ENCODE measurements around the gene PDE6D. TPM values are rescaled to one million over a fixed set of nuclear protein-coding genes. Genes with fewer than 3 reads are reported as not detected.
A peak's percentile ranks its signal among the peaks of the same experiment; 100 is the strongest.
"Not testable (repeated sequence)": the region's sequence is repeated elsewhere in the genome, so short reads cannot be mapped to it uniquely, and the experiment has no call there.

The PDE6D gene
- total RNA-seq, 8 experiments from 2014 or later: 24.3 to 53.1 (median 34.8) TPM

DNA sequence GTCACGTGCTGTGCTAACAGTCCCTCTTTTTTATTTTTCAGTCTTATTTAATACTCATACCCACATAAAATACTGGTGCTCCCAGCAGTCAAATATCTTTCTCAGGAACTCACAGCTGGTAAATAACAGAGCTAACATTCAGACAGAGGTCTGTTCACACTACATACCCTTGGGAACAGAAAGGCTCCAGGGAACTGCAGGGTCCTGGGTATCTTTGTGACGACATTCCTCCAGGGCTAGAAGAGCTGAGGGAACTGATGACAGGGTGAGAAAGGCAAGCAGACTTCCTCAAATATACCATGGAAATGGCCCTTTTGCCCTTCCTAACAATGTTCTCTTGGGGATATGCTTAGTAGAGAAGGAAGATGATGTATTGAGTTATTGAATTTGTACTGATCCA, 19.3 kb downstream of the PDE6D start:
- H3K4me3 ChIP-seq: no peak overlapping the region
- in situ Hi-C loops (cut with MboI; ENCODE audit: low pct_unique_long_range_greater_than_20kb in 2 of 9, low sequenced_read_pairs in 9 of 9, unreplicated experiment in 9 of 9): no loop called here
- H3K27ac ChIP-seq: no peak overlapping the region
- ATAC-seq (replicated peaks in 6 of 8): peak in 1 of 8 experiments; percentile 25
- 67 to 100% (median 88%) methylated on average over 1 to 2 of the region's 2 CpGs; no CpG with 5 or more reads in 3 of the 10 experiments for WGBS, 10 experiments
- peaks cover 7 to 13% of the 10 kb centered on the region in 2 donors for H3K4me1 ChIP-seq (replicated peaks in 1 of 2)

DNA sequence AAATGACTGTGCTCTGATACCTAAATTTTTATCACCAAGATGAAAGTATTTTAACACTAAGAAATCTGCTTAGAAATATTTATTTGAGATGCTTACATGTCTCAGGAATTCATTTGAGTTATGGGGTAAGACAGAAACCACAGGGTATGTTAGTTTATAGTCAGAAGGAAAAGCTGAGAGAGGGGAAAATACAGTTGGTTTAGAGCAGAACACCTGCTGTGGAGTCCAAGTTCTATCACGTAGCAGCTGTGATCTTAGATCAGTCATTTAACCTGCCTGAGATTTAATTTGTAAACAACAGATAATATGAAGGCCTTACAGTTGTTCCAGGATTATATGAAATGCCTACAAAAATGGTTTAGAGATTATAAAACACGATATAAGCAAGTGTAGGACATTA, 29.0 kb downstream of the PDE6D start:
- WGBS, 10 experiments: 40 to 88% (median 79%) methylated on average over 1 to 2 of the region's 2 CpGs; no CpG with 5 or more reads in 1 of the 10 experiments
- in situ Hi-C loops (cut with MboI; ENCODE audit: low pct_unique_long_range_greater_than_20kb in 2 of 9, low sequenced_read_pairs in 9 of 9, unreplicated experiment in 9 of 9): no loop called here
- no peak overlapping the region for H3K4me3 ChIP-seq

DNA sequence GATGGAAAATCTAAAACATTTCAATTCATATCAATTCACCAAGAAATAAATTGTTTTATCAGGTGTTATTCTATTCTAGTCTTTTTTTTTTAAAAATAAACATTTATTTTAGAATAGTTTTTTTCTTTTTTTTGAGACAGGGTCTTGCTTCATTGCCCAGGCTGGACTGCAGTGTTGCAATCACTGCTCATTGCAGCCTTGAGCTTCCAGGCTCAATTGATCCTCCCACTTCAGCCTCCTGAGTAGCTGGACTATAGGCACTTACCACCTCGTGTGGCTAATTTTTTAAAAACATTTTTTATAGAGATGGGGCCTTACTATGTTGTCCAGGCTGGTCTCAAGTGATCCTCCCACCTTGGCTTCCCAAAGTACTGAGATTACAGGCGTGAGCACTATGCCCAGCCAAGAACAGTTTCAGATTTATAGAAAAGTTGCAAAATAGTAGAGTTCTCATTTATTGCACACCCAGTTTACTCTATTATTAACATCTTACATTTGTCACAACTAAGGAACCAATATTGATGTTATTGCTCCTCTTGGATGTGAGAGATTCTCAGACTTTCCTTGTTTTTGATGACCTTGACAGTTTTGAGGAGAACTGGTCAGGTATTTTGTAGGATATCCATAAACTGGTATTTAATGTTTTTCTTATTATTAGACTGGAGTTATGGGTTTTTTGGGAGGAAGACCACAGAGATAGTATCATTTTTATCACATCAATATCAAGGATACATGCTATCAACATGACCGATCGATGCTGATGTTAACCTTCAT, 29.9 kb downstream of the PDE6D start:
- no peak for ATAC-seq (replicated peaks in 6 of 8)
- in situ Hi-C loops (cut with MboI; ENCODE audit: low pct_unique_long_range_greater_than_20kb in 2 of 9, low sequenced_read_pairs in 9 of 9, unreplicated experiment in 9 of 9): no loop called here
- H3K4me3 ChIP-seq: no peak overlapping the region
- 0 to 100% (median 93%) methylated on average over 1 to 4 of the region's 4 CpGs for WGBS, 10 experiments
- H3K27ac ChIP-seq: no peak overlapping the region
- no peaks in the 10 kb centered on the region for H3K4me1 ChIP-seq (replicated peaks in 1 of 2)

More for the DNA sequence above, 29.0 kb downstream of the PDE6D start:
- Histone ChIP-seq H3K4me1 (replicated peaks in 1 of 2) (no peaks in the 10 kb centered on the region), H3K27ac (no peak overlapping the region)
- no peak for ATAC-seq (replicated peaks in 6 of 8)

DNA sequence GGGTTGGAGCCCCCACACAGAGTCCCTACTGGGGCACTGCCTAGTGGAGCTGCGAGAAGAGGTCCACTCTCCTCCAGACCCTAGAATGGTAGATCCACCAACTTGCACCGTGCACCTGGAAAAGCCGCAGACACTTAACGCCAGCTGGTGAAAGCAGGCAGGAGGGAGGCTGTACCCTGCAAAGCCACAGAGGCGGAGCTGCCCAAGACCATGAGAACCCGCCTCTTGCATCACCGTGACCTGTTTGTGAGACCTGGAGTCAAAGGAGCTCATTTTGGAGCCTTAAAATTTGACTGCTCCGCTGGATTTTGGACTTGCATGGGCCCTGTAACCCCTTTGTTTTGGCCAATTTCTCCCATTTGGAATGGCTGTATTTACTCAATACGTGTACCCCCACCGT, 32.1 kb downstream of the PDE6D start:
- H3K4me3 ChIP-seq; ATAC-seq (replicated peaks in 6 of 8); in situ Hi-C loops (cut with MboI; ENCODE audit: low pct_unique_long_range_greater_than_20kb in 2 of 9, low sequenced_read_pairs in 9 of 9, unreplicated experiment in 9 of 9); H3K4me1 ChIP-seq (replicated peaks in 1 of 2); H3K27ac ChIP-seq: not testable (repeated sequence)
- WGBS, 10 experiments: 81 to 100% (median 93%) methylated on average over 2 to 6 of the region's 10 CpGs; no CpG with 5 or more reads in 3 of the 10 experiments

DNA sequence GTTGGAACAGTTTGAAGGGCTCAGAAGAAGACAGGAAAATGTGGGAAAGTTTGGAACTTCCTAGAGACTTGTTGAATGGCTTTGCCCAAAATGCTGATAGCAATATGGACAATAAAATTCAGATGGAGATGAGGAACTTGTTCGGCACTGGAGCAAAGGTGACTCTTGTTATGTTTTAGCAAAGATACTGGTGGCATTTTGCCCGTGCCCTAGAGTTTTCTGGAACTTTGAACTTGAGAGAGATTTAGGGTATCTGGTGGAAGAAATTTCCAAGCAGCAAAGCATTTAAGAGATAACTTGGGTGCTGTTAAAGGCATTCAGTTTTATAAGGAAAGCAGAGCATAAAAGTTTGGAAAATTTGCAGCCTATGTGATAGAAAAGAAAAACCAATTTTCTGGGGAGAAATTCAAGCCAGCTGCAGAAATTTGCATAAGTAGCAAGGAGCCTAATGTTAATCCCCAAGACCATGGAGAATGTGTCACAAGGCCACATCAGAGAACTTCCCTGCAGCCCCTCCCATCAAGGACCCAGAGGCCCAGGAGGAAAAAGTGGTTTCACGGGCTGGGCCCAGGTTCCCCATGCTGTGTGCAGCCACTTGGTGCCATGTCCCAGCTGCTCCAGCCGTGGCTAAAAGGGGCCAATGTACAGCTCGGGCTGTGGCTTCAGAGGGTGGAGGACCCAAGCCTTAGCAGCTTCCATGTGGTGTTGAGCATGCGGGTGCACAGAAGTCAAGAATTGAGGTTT, 32.8 kb downstream of the PDE6D start:
- WGBS, 10 experiments: 64 to 100% (median 80%) methylated on average over 1 to 5 of the region's 6 CpGs; no CpG with 5 or more reads in 1 of the 10 experiments
- peak in 3 of 8 experiments; percentile 37 to 70 (median 60) for ATAC-seq (replicated peaks in 6 of 8)
- H3K4me1 ChIP-seq (replicated peaks in 1 of 2); H3K27ac ChIP-seq; H3K4me3 ChIP-seq; in situ Hi-C loops (cut with MboI; ENCODE audit: low pct_unique_long_range_greater_than_20kb in 2 of 9, low sequenced_read_pairs in 9 of 9, unreplicated experiment in 9 of 9): not testable (repeated sequence)

DNA sequence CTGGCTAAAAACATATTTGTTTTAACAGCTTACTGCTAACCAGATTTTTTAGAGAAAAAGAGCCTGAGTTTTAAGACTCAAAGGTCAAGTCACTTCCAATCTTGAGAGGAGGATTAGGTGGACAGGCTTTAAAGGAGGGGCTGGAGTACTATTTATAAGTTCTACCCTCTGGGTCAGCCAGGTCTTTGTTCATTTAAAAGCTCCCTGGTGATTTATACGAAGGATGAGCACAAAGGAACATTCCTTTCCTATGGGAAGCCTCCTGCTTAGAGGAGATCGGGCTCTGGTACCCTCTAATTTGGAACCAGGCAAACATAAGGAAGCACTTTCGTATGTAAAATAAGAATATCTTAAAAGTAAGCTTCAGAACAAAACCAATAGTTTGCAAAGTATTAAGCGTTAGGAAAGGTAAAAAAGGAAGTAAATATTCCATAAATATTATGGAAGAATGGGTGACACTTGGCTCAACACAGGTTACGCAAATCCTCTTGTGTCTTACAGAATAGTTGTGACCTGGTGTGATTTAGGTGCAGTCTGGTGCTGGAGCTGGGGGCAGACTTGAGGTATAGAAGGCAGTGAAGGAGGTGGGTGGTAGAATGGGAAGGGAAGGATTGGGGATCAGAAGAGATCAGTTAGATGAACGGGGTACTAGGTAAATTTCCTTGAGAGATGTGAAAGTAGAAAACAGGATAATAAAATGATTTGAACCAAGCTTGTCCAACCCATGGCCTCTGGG, 35.6 kb downstream of the PDE6D start:
- H3K4me1 ChIP-seq (replicated peaks in 1 of 2): peaks cover 6 to 7% of the 10 kb centered on the region in 2 donors
- no peak overlapping the region for H3K4me3 ChIP-seq
- peak in 1 of 8 experiments; percentile 27 for ATAC-seq (replicated peaks in 6 of 8)
- in situ Hi-C loops (cut with MboI; ENCODE audit: low pct_unique_long_range_greater_than_20kb in 2 of 9, low sequenced_read_pairs in 9 of 9, unreplicated experiment in 9 of 9): no loop called here
- H3K27ac ChIP-seq: no peak overlapping the region
- WGBS, 10 experiments: 34 to 93% (median 62%) methylated on average over 2 to 6 of the region's 6 CpGs

DNA sequence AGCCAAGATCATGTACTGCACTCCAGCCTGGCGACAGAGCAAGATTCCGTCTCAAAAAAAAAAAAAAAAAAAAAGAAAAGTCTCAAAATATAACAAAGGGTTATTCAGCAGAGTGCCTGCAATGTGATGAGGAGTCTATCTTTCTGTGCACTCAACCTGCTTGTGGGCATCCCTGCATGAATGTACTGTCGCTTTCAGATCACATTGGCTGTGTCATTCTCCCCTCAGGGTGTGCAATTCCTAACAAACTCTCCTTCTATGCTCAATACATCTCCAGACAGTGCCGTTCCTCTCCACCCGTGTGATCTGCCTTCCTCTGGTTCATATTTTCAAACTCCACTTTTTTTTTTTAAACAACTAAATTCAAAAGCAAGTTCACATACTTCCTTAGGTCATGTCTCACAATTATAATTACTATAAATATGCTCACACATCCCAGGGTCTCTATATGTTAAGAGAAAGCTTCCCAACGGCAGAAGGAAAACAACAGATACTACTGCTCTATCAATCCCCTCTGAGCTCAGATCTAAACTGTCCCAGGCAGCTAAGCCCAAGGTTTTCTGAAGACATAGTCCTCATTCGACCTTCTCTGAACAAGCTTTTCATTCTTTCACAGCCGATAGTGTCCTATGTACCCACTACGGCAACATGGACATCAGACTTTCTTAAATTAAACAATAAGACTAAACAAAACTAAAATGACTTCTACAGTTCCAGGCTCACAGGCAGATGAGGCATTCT, 37.5 kb downstream of the PDE6D start:
- Histone ChIP-seq H3K27ac (no peak overlapping the region), H3K4me1 (replicated peaks in 1 of 2) (peaks cover 6 to 7% of the 10 kb centered on the region in 2 donors), H3K4me3 (no peak overlapping the region)
- in situ Hi-C loops (cut with MboI; ENCODE audit: low pct_unique_long_range_greater_than_20kb in 2 of 9, low sequenced_read_pairs in 9 of 9, unreplicated experiment in 9 of 9): no loop called here
- ATAC-seq (replicated peaks in 6 of 8): peak in 1 of 8 experiments; percentile 24
- 35 to 94% (median 90%) methylated on average over 1 to 8 of the region's 9 CpGs; no CpG with 5 or more reads in 1 of the 10 experiments for whole genome bisulfite sequencing, 10 experiments

DNA sequence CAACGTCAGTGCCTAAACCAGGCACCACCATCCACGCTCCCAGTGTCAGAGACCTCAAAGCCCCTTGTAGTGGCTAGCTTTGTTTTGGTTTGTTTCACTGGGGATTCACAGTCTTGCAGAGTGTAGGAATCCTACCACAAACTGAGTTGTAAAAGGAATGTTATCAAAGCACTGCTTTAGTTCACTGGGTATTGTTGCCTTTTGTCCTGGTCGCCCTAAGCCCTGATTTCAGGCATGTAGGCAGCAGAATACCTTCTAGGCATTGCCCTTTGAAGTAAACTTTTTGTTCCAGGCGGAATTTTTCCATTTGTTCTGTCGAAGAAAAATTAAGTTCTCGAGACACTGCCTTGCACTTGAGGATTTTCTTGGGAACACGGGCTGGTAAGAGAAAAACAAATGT, 43.3 kb downstream of the PDE6D start:
- Histone ChIP-seq H3K4me3 (no peak overlapping the region), H3K27ac (no peak overlapping the region)
- ATAC-seq (replicated peaks in 6 of 8): no peak

DNA sequence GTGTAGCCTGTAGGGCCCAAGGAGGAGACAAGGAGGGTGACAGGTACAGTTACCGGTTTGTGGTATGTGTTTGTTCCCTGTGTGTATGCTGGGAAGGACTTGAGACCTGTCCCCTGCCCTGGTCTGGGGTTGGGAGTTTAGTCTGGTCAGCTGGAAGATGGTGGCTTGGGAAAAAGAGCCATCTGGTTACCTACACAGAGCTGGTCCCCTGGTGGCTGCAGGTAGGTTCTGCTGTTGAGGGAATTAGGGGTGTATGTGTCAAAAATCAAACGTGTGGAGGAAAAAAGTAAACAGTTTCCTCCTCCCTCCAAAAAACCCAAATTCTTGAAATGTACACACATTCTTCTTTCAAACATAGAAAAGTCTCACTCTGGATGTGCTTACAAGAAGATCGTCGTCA, 48.5 kb downstream of the PDE6D start:
- in situ Hi-C loops (cut with MboI; ENCODE audit: low pct_unique_long_range_greater_than_20kb in 2 of 9, low sequenced_read_pairs in 9 of 9, unreplicated experiment in 9 of 9): no loop called here
- no peak for ATAC-seq (replicated peaks in 6 of 8)
- H3K4me1 ChIP-seq (replicated peaks in 1 of 2): no peaks in the 10 kb centered on the region
- no peak overlapping the region for H3K27ac ChIP-seq
- H3K4me3 ChIP-seq: no peak overlapping the region
- WGBS, 10 experiments: 58 to 100% (median 80%) methylated on average over 1 to 4 of the region's 4 CpGs; no CpG with 5 or more reads in 1 of the 10 experiments

More for the DNA sequence above, 43.3 kb downstream of the PDE6D start:
- 67 to 100% (median 83%) methylated on average over 1 to 7 of the region's 7 CpGs; no CpG with 5 or more reads in 1 of the 10 experiments for WGBS, 10 experiments
- in situ Hi-C loops (cut with MboI; ENCODE audit: low pct_unique_long_range_greater_than_20kb in 2 of 9, low sequenced_read_pairs in 9 of 9, unreplicated experiment in 9 of 9): no loop called here
- H3K4me1 ChIP-seq (replicated peaks in 1 of 2): no peaks in the 10 kb centered on the region

DNA sequence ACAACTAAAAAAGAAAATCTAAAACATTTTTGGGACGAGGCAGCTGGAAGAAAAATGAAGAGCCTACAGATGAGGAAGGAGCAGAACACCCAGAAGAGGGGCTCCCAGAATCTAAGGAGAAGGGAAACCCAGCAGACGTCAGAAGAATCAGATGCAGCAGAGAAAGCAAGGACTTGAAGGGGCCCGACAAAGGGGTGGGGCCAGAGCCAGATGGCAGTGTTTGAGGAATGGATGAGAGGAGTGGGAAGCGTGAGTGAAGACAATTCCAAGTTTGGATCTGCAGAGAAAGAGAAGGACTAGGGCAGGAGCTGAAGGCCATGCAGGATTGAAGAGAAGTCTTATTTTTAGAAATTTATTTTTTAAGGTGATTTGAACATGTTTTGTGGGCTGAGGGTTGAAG, 53.5 kb downstream of the PDE6D start:
- H3K27ac ChIP-seq: no peak overlapping the region
- 0 to 67% (median 41%) methylated on average over 1 to 4 of the region's 4 CpGs for WGBS, 10 experiments
- no peak for ATAC-seq (replicated peaks in 6 of 8)
- no peak overlapping the region for H3K4me3 ChIP-seq
- no peaks in the 10 kb centered on the region for H3K4me1 ChIP-seq (replicated peaks in 1 of 2)
- in situ Hi-C loops (cut with MboI; ENCODE audit: low pct_unique_long_range_greater_than_20kb in 2 of 9, low sequenced_read_pairs in 9 of 9, unreplicated experiment in 9 of 9): no loop called here

DNA sequence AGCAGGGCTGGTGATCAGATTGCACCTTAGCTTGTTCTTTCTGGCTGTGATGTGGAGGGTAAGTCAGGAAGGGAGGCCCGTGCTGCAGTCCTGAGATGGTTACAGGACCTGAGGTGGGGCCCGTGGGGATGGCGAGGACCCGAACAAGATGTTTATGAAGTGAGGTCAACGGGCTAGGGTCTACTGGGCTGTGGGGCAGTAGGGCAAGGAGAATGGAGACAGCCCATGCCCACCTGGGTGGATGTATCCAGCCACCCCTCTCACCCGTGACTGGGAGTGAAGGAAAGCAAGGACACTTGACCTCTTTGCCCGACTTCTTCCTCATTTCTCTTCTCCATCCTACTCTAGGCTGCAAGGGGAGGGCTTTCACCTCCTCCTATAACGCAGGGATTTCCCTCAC, 54.8 kb downstream of the PDE6D start:
- no peak overlapping the region for H3K4me3 ChIP-seq
- H3K27ac ChIP-seq: no peak overlapping the region
- in situ Hi-C loops (cut with MboI; ENCODE audit: low pct_unique_long_range_greater_than_20kb in 2 of 9, low sequenced_read_pairs in 9 of 9, unreplicated experiment in 9 of 9): no loop called here

DNA sequence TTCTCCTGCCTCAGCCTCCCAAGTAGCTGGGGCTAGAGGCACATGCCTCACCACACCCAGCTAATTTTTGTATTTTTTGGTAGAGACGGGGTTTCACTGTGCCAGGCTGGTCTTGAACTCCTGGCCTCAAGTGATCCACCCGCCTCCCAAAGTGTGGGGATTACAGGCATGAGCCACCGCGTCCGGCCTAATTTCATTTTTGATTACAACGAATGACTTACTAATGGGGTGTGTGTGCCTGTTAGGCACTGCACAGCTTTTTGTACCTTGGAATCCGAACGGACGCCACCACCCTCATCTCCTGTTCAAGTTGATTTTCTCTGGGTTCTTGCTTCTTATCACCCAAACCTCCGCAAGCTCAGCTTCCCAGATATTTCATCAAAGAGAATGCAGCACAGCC, 55.6 kb downstream of the PDE6D start:
- no peak overlapping the region for H3K27ac ChIP-seq
- no peaks in the 10 kb centered on the region for H3K4me1 ChIP-seq (replicated peaks in 1 of 2)
- no peak overlapping the region for H3K4me3 ChIP-seq
- in situ Hi-C loops (cut with MboI; ENCODE audit: low pct_unique_long_range_greater_than_20kb in 2 of 9, low sequenced_read_pairs in 9 of 9, unreplicated experiment in 9 of 9): no loop called here
- WGBS, 10 experiments: 79 to 100% (median 92%) methylated on average over 1 to 6 of the region's 10 CpGs; no CpG with 5 or more reads in 4 of the 10 experiments
- ATAC-seq (replicated peaks in 6 of 8): no peak

More for the DNA sequence above, 54.8 kb downstream of the PDE6D start:
- no peaks in the 10 kb centered on the region for H3K4me1 ChIP-seq (replicated peaks in 1 of 2)
- ATAC-seq (replicated peaks in 6 of 8): no peak
- WGBS, 10 experiments: 50 to 100% (median 83%) methylated on average over 1 to 3 of the region's 8 CpGs; no CpG with 5 or more reads in 4 of the 10 experiments
